Mucosa of stomach (tissue), 1 donor: ENCODE measurements around the gene SUPT4H1.

Experiments
- H3K27me3 ChIP-seq: one replicate; pipeline ENCODE4 v1.7.0; 2013; ENCODE audit warnings: mild to moderate bottlenecking, low read length; ENCODE audit not compliant: control insufficient read depth, insufficient read depth
- H3K36me3 ChIP-seq: one replicate; pipeline ENCODE4 v1.7.0; 2013; ENCODE audit warnings: low read length; ENCODE audit not compliant: control insufficient read depth, insufficient read depth
- H3K4me1 ChIP-seq: one replicate; pipeline ENCODE4 v1.7.0; 2013; ENCODE audit warnings: mild to moderate bottlenecking, low read length; ENCODE audit not compliant: control insufficient read depth, insufficient read depth
- H3K4me3 ChIP-seq: one replicate; pipeline ENCODE4 v1.7.0; 2013; ENCODE audit warnings: low read length
- H3K9ac ChIP-seq: one replicate; pipeline ENCODE4 v1.7.0; 2013; ENCODE audit warnings: mild to moderate bottlenecking, low read length, moderate library complexity
- H3K9me3 ChIP-seq: one replicate; pipeline ENCODE4 v1.7.0; 2013; ENCODE audit warnings: mild to moderate bottlenecking, low read length, moderate library complexity; ENCODE audit not compliant: control insufficient read depth
- donor health status: Pancreatic carcinoma.

The SUPT4H1 gene

DNA sequence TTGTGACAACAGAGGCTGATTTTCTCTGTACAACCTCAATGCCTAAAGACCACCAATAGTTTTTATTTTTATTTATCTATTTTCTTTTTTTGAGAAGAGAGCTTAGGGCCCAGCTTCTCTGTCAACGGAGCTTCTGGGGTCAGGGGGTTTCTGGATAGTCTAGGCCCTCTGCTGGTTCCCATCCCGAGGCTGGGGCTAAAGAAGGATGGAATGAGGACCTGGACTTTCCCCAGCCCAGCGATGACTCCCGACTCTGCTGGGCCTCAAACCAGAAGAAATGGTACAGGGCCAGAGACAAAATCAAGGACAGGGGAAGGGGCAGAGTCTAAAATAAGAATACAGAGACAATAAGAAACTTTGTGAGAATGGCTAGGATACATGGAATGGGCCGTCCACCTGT lies 17.7 kb downstream of the SUPT4H1 start:
- Histone ChIP-seq H3K9ac (no peak overlapping the region), H3K27me3 (no peaks in the 10 kb centered on the region), H3K36me3 (no peaks in the 10 kb centered on the region), H3K9me3 (no peaks in the 10 kb centered on the region), H3K4me1 (peaks cover 22% of the 10 kb centered on the region), H3K4me3 (no peak overlapping the region)

DNA sequence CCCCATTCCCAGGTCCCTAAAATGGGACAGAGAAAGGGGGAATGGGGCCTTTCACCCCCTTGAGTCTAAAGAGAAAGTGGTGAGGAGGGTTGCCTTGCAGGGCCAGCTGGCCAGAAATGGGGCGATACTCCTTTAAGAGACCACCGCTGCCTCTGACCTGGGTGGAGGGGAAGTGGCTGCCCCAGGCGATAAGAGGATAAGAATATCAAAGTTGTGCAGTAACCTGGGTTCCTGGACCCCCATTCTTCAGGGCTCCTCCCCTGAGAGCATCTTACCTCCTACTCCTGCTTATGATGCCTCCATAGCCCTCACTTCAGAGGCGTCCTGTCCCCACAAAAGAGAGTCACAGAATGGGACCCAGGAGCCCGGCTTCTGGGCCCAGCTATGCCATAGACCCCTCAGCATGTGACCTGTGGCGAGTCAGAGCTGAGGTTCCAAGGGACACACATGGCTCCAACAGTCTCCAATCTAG lies 18.2 kb downstream of the SUPT4H1 start:
- Histone ChIP-seq H3K4me3 (no peak overlapping the region), H3K36me3 (no peaks in the 10 kb centered on the region), H3K9ac (no peak overlapping the region), H3K27me3 (no peaks in the 10 kb centered on the region), H3K9me3 (no peaks in the 10 kb centered on the region), H3K4me1 (peaks cover 17% of the 10 kb centered on the region)

DNA sequence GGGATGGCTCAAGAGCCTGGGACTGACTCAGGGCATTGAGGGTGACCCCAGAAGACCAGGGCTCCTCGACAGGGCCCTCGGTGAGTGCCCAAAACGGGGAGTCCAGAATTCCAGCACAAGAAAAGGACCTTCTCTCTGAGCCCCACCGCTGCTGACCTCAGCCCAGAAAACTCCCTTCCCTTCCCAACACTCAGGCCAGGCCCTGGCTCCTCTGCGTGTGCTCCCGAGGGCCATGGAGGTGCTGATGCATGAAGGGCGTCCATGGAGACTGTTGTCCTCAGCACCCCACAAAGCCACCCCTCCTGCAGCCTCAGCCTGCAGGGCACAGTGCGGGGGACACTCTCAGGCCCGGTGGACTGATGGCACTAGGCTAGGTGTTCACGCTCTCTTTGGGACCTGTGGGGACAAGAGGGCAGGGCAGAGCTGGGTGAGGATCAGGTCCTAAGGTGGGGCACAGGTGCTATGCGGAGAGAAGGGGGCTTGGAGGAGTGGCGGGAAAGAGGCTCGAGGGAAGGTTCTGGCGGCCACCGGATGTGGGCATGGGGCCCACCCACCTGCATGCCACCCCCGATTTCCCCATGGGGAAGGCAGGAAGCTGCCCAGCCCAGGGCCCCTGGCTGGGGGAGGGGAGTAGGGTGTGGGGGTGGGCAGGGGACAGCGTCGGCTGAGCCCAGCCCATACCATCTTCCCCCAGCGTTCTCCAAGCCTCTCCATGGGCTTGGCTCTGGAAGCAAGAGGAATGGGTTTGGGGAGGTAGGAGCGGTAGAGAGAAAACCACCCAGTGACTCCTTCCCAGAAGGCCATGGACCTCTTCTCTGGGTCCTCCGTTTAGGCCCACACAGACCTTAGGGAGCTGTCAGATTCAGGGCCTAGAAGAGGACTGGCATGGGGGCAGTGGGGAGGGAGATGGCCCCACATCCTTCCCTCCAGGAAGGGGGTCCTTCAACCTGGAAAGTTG lies 18.9 kb downstream of the SUPT4H1 start:
- H3K9me3 ChIP-seq: no peaks in the 10 kb centered on the region
- H3K27me3 ChIP-seq: no peaks in the 10 kb centered on the region
- no peak overlapping the region for H3K4me3 ChIP-seq
- H3K4me1 ChIP-seq: peaks cover 17% of the 10 kb centered on the region
- H3K36me3 ChIP-seq: no peaks in the 10 kb centered on the region
- no peak overlapping the region for H3K9ac ChIP-seq

DNA sequence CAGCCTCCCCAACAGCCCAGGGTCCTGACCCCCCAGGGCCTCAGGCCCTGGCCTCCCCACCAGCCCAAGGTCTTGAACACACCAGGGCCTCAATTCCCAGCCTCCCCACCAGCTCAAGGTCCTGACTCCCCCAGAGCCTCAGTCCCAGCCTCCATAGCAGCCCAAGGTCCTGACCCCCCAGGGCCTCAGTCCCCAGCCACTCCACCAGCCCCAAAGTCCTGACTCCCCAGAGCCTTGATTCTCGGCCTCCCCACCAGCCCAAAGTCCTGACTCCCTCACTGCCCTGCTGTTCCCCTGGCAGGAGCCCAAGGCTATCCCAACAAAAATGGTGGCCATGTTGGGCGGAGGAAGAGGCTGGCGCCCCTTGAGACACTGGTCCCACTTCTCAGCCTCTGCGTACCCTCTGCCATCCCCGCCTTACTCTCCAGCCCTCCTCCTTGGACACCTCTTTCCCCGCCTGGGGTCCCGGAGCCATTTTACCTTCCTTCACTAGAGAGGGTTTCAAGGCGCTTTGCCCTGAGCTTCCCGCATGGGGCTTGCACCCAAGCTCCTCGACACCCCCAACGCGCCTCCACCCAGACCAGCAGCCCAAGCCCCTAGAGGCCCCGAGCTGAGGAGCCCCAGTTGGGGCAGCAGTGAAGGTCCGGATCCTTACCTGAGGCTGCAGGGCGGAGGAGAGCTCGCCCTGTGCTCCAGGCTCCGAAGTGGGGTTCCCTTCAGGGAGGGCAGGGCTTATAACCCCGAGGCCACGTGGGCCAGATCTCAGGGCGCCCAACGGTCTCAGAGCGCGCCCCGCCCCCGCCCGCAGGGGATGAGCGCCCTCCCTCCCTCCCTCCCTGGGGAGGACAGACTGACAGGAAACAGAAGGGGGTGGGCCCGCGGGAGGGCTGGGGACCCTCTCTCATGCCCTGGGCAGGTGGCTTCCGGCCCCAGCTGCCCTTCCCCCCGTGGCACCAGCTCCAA lies 19.9 kb downstream of the SUPT4H1 start:
- no peak overlapping the region for H3K4me3 ChIP-seq
- peak overlapping the region; percentile 52 for H3K9ac ChIP-seq
- H3K27me3 ChIP-seq: peaks cover 3% of the 10 kb centered on the region
- H3K36me3 ChIP-seq: no peaks in the 10 kb centered on the region
- H3K9me3 ChIP-seq: no peaks in the 10 kb centered on the region
- peaks cover 13% of the 10 kb centered on the region for H3K4me1 ChIP-seq

DNA sequence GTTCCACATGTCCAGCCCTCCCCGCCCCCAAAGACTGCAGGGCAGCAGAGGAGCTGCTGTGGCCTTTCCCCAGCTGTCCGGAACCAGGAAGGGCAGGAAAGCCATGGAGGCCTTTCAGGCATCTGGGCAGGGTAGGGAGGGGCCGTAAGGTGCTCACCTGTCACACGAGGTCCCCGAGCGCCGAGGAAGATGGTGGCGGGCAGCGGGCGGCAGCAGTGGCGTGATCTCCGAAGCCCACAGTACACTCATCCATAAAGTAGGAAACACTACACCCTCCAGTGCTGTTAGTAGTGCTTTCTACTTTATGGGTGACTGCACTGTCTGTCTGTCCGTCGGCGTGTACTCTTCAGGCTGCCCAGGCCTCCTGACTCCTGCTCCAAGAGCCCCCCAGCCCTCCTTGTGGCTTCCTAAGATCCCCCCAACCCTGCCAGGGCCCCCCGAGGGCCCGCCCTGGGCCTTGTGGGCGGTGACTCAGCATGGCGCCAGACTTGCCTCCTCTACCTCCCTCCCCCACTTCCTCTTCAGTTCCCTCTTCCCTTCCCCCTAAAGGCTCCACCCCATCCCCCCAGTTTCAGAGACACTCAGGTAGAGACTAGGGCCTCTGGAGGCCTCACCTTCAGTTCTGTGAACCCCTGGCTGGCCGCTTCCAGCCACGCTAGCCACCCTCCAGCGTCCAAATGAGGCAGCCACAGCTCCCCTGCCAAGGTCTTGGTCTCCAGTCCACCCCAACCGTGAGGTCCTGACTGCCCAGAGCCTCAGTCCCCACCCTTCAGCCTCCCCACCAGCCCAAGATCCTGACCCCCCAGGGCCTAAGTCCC lies 20.8 kb downstream of the SUPT4H1 start:
- Histone ChIP-seq H3K9ac (peak overlapping the region; percentile 52), H3K4me1 (peaks cover 13% of the 10 kb centered on the region), H3K27me3 (peaks cover 3% of the 10 kb centered on the region), H3K9me3 (no peaks in the 10 kb centered on the region), H3K4me3 (no peak overlapping the region), H3K36me3 (no peaks in the 10 kb centered on the region)

DNA sequence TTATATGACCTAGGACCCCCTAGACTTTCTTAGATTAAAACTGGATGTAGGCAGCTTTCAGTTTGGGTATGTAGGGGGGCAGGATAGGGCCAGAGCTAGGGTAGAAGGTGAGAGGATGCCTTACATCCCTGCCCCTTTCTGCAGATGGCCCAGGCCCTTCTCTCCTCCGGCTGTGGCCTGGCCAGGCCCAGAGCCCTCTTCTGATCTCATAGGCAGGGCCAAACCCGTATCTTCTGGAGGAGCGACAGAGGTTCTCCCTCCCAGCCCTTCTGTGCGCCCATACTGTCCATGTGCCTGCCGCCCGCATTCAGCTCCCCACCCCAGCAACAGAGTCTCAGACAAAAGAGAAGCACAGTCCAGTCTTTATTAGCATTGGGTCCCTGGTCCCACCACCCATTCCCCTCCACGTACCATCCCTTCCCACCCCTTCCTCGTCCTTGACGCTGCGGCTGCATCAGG lies 21.4 kb downstream of the SUPT4H1 start:
- H3K9me3 ChIP-seq: no peaks in the 10 kb centered on the region
- peaks cover 3% of the 10 kb centered on the region for H3K27me3 ChIP-seq
- H3K9ac ChIP-seq: no peak overlapping the region
- no peaks in the 10 kb centered on the region for H3K36me3 ChIP-seq
- H3K4me1 ChIP-seq: peaks cover 7% of the 10 kb centered on the region
- no peak overlapping the region for H3K4me3 ChIP-seq

DNA sequence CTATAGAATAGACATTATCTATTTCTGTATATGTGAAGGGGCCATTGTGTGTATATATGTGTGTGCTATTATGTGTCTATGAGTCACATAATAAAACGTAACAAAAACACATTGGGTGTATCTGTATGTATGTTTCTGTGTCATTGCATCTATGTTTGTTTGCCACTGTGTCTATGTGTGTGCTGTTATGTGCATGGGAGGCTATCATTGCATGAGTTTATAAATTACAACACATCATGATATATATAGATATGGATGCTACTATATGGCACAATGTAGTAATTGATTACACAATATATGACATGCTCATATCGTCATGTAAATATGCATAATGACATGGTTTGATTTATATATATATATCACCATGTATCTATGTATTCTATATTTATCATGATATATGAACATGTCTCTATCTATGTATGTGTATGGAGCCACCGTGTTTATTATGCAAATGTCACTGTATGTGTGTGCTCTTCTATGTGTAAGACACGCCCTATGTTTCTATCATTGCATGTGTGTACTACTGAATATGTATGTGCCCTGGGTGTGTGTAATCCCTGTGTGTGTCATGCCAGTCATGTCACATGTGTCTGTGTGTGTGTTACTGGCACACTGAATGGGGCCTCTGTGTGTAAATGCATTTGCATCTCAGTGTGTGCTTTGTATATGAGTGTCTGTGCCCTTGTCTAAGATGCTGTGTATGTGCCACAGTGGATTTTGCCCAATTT lies 22.0 kb downstream of the SUPT4H1 start:
- Histone ChIP-seq H3K36me3 (no peaks in the 10 kb centered on the region), H3K4me1 (peaks cover 9% of the 10 kb centered on the region), H3K9ac (no peak overlapping the region), H3K4me3 (no peak overlapping the region), H3K9me3 (no peaks in the 10 kb centered on the region), H3K27me3 (peaks cover 3% of the 10 kb centered on the region)

DNA sequence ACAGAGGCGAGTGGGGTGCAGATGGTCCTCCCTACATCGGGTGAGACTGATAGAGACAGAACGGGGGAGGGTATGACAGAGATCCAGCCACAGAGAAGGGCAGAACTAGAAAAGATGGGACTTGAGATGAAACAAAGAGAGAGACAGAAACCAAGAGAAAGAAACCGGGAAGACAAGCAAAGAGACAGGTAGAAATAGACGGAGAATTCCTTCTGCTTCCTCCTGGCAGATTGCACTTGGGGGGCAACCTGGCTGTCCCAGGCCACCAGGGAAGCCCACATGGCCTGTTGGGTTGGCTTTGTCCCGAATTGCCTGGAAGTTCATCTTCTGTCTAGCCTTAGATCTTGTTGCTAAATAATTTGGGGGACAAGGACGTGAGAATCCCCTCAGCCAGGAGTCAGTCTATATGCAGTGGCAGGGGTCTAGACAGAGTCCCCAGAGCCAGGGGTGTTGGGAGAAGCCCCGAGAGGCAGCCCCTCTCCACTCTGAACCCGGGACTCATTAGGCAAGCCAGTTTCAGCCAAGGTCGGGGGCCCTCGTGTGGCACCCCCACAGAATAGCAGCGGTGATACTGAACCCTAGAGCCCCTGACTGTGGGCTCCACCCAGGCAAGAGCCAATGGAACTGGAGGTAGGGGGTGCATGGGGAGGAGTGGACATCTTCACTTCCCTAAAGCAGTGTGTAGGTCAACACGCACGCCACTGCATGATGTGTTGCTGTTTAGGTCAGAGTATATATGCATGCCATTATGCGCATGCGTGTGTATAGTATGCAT lies 22.8 kb downstream of the SUPT4H1 start:
- peaks cover 3% of the 10 kb centered on the region for H3K27me3 ChIP-seq
- no peaks in the 10 kb centered on the region for H3K36me3 ChIP-seq
- peaks cover 7% of the 10 kb centered on the region for H3K4me1 ChIP-seq
- no peak overlapping the region for H3K4me3 ChIP-seq
- H3K9me3 ChIP-seq: no peaks in the 10 kb centered on the region
- H3K9ac ChIP-seq: no peak overlapping the region

DNA sequence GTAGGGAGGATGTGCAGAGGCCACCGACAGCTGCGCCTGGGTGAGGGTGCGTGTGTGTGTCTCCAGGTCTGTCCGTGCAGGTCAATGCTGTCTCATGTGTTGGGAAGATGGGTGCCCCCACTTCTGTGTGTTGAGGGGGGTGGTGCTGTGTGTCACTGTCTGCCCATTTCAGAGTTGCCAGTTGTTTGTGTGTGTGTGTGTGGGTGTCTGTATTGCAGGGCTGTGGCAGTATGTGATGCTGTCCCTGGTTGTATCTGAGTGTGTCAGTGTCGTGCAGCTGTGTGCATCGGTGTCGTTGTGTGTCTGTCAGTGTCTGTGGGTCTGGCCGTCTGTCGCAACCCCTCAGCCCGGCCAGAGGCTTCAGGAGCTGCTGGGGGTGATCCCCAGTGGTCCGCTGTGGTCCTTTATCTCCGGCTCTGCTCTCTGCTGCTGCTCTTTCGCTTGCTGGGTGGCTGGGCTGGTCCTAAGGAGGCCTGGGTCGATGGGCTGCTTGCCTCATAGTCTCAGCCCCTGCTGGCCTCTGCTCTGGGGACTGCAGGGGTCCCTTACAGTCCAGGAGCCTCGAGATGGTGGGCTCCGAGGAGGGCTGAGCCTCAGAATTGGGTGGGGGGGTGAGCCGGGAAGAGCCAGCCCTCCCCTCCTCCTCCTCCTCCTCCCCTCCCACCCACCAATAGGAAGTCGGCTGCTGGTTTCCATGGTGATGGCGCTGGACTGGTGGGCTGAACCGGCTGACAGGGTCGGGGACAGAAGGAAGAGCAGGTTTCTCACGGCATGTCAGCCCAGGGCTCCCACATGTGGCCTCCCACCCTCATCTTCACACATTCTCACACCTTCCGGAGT lies 23.6 kb downstream of the SUPT4H1 start, which contains the start of gene TSPOAP1:
Gene TSPOAP1, minus strand, starts transcription at position 601 of the 840 bp plus-strand sequence. CDS start 875 bp downstream, outside the sequence.
- H3K9me3 ChIP-seq: no peaks in the 10 kb centered on the region
- H3K36me3 ChIP-seq: no peaks in the 10 kb centered on the region
- peaks cover 15% of the 10 kb centered on the region for H3K4me1 ChIP-seq
- peaks cover 3% of the 10 kb centered on the region for H3K27me3 ChIP-seq
- H3K9ac ChIP-seq: no peak within 1 kb of the TSS
- H3K4me3 ChIP-seq: no peak within 1 kb of the TSS
